MM.1S (cell line): Measurements from ENCODE around the gene NSMF.

ENCODE experiments used
- EZH2 ChIP-seq: fragments of 300-600 bp; sonication (generic); optimal IDR thresholded peaks from 2 replicates; pipeline ENCODE3; 2017; ENCODE audit warnings: low read depth, mild to moderate bottlenecking, antibody characterized with exemption, low read length, mixed read lengths
- EZH2phosphoT487 ChIP-seq: fragments of 300-600 bp; sonication (generic); IDR thresholded peaks from 2 replicates; pipeline ENCODE4 v1.6.1; 2018; ENCODE audit warnings: antibody characterized with exemption, low read length
- TF ChIP-seq, protein P1 (sequence below): fragments of 300-600 bp; sonication (generic); IDR thresholded peaks from 2 replicates; pipeline ENCODE4 v1.5.1; 2016; ENCODE audit warnings: antibody characterized with exemption, low read length, mixed read lengths

DNA sequence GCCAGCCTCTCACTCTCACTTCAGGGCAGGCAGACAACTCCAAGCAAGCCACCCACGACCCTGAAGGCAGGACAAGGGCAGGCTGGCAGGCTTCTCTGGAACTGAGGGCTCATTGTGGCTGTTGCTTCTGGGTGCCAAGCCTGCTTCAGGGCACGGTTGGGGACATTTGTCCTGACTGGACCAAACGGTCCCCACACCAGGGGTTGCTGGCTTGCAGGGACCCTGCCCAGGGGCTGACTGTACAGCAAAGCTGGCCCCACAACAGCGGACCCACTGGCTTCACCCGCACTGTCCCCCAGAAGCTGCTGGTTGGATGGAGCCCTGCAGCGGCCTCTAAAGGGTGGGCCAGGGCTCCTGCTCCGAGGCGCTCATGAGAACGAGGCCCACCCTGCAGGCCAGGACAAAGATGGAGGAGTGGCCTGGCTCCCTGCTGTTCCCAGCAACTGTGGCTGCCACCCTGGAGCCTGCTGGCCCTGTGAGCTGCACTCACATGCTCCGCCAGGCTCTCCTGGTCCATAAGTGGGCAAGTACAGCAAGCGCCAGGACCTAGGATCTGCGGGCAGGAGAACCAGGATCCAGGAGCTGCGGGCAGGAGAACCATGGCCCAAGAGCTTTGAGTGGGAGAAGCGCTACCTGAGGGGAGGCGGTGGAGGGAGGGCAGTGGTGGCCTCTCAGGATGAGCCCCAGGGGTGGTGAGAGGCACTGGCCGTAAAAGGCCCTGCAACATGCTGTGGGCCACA is 34.4 kb upstream of the NSMF start:
- TF ChIP-seq EZH2phosphoT487: no peak
- TF ChIP-seq, protein P1, sequence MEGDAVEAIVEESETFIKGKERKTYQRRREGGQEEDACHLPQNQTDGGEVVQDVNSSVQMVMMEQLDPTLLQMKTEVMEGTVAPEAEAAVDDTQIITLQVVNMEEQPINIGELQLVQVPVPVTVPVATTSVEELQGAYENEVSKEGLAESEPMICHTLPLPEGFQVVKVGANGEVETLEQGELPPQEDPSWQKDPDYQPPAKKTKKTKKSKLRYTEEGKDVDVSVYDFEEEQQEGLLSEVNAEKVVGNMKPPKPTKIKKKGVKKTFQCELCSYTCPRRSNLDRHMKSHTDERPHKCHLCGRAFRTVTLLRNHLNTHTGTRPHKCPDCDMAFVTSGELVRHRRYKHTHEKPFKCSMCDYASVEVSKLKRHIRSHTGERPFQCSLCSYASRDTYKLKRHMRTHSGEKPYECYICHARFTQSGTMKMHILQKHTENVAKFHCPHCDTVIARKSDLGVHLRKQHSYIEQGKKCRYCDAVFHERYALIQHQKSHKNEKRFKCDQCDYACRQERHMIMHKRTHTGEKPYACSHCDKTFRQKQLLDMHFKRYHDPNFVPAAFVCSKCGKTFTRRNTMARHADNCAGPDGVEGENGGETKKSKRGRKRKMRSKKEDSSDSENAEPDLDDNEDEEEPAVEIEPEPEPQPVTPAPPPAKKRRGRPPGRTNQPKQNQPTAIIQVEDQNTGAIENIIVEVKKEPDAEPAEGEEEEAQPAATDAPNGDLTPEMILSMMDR: no peak
- no peak for TF ChIP-seq EZH2
